Stimulated activated CD8-positive, alpha-beta memory T cell treated with anti-CD3 and anti-CD28 coated beads, Interleukin-2, amount 100 ng/mL, for 48 hours (primary cell): ENCODE data around the gene SLC2A1.
A peak's percentile ranks its signal among the peaks of the same experiment; 100 is the strongest.

Experiments
- DNase-seq, 2 donors: peaks; one replicate each; pipeline ENCODE4 v3.0.0-alpha.2; 2020; ENCODE audit warnings: low read depth in 2 of 2

The SLC2A1 gene

DNA sequence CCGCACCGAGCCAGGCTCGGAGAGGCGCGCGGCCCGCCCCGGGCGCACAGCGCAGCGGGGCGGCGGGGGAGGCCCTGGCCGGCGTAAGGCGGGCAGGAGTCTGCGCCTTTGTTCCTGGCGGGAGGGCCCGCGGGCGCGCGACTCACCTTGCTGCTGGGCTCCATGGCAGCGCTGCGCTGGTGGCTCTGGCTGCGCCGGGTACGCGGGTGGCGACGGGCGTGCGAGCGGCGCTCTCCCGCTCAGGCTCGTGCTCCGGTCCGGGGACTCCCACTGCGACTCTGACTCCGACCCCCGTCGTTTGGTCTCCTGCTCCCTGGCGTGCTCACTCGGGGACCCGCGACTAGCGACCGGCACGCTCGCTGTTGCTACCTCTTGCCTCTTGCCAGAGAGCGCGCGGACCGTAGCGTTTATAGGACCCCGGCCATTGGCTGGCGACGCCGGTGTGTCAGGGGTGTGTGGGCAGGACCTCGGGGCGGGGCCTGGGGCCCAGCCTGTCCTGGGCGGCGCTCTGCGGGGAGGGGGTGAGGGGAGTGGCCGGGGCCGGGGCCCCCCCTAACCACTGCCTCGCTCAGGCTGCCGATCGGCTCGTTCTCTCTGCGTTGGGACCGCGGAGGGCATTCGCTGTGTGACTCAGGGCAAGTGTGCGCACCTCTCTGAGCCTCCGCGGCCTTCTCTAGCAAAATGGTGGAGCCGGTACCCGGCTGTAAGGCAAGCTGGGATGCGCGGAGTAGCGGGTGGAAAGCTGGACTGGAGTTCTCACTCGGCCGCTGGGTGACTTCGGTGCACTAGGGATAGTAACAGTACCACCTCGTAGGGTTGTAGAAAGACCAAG, at the start of gene SLC2A1:
Gene SLC2A1 (minus strand): TSS at position 381 of the 832 bp plus-strand sequence. CDS start 217 bp downstream, at position 164.
- peak; percentile 92 to 93 for DNase-seq

DNA sequence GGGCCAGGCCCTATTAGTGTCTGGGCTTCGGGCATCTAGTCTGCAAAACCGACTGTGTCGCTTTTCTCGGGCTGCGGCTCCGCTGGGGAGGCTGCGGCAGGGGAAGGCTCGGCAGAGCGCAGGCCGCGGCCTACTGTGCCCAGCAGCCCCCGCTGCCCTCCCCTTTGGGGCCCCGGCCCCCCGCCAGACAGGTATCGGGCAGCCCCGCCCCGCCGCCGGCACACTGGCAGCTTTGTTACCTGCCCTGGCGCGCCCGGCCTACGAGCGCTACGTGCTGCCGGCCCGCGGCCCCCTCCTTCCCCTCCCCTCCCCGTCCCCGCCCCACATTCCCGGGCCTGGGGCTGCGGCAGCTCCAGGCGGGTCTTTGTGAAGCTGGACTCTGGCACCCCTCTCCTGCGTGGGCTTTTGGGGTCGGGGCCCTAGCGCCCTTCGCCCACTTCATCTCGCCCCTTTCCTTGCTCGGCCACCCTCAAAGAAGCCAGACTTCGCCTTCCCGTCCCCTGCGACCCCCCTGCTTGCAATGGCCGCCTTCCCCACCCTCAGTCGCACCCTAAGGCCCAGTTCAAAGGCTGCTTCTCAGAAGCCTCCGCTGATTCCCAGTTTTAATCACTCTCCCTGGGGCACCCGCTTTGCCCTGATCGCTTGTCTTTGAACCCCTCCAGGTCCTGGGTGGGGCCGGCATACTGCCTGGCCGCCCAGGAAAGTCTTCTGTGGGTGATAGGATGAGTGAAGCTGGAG, 48.9 kb upstream of the SLC2A1 start:
- DNase-seq = no peak

DNA sequence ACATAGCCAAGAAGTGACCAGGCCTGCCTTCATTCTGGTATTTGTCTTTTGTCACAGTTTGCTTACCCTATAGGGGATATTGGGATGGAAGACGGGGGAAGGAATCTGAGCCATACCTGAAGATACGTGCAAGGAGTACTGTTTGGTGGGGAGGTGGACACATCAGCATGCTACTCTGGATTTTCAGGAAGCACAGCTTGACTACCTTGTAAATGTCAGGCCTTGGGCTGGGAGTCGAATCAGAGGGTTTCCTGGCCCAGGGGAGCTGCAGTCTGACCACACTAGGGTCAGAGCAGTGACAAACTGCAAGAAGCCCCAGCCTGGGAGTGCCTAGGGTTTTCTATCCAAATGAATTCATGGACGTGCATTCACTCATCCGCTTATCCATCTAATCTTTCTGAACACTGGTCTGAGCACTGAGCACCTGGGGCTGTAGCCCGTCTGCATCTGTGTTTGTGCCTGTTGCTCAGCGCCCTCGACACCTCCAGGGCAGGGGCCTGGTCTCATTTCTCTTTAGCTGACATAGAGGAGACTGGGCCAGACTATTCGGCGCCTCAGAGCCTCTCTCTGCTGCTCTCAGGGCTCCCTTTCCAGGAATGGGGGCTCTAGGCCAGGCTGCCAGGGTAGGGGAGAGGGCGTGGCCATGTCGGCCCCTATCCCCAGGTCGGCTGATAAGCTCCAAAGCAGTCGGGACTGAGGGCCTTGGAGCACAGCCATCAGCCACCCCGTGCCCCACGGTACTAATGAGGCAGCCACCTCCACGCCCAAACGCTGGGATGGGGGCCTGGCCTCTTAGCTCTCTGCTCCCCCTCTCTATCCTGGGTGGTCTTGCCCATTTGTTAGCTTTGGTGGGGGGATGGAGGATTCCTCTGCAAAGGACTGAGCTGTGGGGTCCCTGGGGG, 47.0 kb upstream of the SLC2A1 start:
- no peak for DNase-seq

DNA sequence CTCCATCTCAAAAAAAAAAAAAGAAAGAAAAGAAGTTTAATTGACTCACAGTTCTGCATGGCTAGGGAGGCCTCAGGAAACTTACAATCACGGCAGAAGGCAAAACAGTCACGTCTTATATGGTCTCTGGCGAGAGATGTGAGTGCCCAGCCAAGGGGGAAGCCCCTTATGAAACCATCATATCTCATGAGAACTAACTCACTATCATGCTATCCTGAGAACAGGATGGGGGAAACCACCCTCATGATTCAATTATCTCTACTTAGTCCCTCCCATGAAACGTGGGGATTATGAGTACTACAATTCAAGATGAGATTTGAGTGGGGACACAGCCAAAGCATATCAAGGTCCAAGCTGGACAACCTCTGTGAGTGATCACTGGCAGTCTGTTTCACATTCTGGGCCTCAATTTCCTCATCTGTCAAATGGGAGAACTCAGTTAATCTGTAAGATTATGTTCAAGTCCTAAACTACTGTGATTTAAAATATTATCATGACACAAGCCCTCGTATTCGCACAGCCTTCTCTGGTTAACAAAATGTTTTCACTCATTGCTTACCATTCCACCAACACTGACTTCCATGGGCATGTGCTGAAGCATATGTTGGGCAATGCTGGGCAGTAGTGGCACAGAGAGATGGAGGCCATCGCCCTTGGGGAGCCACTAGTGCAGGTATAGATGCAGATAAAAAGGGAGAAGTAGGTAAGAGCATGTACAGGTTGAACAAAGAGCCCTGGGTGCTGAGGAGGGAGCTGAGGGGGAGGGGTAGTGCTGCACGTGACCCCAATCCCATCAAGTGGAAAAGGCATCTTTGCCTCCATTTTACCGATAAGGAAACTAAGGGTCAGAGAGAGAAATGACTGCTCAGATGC, 46.2 kb upstream of the SLC2A1 start:
- no peak for DNase-seq

DNA sequence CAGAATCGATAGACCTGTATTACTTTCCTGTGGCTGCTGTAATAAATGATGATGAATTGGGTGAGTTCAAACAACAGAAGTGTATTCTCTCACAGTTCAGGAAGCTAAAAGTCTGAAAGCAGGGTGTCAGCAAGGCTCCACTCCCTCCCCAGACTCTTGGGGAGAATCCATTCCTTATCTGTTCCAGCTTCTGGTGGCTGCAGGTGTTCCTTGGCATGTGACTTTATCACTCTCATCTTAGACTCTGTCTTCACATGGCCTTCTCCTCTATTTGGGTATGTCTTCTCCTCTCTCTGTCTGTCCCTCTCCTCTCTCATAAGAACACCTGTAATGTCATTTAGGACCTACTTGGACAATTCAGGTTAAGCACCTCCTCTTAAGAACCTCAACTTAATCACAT, 44.1 kb upstream of the SLC2A1 start:
- no peak for DNase-seq

DNA sequence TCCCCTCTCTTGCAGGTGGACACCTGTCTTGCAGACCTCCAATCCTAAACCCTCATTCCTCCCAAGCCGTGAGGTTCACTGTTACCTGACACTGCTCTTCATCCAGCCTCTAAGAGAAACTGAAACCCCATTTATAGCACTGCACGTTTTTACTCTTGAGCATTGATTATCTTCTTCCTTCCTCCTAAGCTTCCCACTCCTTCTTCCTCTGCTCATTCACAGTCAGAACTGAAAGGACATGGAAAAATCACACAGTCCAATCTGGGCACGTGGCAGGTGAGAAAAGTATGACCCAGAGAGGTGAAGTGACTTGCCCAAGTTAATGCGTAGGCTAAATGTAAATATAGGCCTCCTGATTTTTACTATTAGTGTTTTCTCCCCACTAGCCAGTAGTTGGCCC, 43.4 kb upstream of the SLC2A1 start:
- no peak for DNase-seq

DNA sequence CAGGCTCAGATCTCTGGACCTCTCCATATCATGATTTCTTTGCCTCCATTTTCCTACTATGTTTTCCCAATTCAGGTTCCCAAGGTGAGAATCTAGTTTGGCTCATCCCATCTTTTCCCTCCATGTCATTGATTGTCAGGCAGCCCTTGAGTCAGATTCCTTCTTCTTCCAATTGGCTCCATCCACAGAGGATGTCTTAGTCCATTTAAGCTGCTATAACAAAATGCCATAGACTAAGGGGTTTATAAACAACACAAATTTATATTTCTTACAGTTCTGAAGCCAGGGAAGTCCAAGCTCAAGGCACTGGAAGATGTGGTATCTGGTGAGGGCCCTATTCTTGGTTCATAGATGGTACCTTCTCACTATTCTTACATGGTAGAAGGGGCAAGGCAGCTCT, 42.8 kb upstream of the SLC2A1 start:
- DNase-seq = no peak

DNA sequence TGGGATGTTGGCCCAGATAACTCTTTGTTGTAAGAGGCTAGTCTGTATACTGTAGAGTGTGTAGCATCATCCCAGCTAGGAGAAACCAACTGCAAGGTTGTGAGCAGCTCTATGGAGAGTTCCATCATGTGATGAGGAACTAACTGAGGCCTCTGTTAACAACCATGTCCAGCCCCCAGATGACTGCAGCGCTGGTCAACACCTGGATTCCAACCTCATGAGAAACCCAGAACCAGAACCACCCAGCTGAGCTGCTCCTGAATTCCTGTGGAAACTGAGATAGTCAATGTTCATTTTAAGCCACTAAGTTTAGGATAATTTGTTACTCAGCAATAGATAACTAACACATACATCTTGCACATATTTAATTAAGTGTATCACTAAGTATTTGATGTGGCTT, 41.6 kb upstream of the SLC2A1 start:
- no peak for DNase-seq

DNA sequence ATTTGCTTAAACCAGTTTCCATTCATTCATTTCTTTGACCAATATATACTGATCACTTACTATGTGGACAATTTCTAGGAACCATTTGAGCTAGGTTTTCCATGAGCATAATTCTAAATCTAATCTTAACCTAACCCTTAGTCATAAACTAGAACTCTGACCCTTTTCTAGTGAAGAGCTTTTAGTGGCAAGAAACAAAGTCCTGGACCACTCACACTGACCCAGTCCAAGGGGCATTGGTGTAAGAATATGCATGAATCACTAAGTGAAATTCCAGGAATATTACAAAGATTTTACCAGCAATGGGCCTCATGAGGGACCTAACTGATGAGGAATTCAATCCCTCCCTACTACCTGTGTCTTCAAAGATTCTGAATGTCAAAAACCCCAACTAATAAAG, 40.6 kb upstream of the SLC2A1 start:
- no peak for DNase-seq

DNA sequence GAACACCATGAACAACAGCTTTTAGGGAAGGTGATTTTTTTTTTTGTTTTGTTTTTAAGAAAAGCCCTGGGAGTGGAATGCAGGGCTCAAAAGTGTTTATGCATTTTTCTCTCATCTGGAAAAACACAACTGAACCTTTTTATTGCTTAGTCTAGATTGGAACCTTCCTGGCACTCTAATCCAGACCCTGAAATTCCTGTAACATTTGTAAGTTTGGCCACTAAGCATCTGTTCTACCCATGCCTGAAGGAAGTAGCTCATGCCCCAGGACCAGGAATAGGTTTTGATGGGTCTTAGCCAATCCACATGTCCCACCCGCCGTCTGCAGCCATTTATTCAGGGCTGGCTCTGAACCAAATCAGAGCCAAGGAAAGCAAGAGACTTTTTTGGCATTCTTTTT, 39.7 kb upstream of the SLC2A1 start:
- DNase-seq = no peak

DNA sequence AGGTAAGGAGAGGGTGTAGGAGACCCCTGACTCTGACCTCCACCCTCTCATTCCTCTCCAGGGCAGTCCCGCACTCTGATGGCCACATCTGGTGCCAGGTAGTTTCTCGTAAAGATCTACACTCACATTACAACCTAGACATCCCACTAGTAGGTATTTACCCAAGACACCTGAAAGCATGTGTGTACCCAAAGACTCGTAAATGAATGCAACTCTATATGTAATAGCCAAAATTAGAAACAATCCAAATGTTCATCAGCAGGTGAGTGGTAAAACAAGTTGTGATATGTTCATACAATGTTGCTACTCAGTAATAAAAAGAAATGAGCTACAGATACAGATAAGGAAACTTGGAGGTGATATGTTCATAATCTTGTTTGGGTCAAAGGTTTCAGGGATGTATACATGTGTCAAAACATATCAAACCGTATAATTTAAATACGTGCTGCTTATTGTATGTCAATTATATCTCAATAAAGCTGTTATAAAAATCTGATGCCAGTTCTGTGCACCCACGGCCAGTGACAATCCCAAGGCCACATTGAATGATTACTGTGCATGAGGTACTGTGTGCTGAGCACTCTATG, 37.8 kb upstream of the SLC2A1 start:
- no peak for DNase-seq

DNA sequence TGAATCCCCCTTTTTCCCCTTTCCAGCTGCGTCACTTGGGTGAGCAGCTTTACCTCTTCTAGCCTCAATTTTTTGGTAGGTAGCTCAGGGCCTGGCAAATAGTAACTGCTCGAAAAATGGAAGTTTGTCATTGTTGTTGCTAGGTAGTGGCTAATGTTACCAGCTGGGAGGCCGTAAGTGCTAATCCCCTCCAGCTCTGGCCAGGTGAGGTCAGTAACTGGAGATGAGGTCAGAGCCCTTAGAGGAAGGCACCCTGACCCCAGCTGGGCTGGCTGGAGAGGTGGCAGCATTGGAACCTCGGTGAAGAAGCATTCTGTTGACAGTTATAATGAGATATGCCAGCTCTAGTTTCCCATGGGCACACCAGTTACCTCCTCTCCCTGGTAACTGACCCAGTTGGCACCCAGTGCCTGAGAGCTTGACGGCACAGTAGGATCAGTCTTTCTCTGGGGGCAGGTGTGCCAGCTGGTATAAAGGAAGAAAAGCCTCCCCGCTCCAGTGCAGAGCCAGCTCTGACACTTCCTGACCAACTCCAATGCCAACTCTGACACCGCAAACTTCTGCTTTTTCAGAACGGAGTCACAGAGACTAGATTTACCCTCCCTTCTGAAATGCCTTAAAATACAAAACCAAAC, 35.0 kb upstream of the SLC2A1 start:
- no peak for DNase-seq

DNA sequence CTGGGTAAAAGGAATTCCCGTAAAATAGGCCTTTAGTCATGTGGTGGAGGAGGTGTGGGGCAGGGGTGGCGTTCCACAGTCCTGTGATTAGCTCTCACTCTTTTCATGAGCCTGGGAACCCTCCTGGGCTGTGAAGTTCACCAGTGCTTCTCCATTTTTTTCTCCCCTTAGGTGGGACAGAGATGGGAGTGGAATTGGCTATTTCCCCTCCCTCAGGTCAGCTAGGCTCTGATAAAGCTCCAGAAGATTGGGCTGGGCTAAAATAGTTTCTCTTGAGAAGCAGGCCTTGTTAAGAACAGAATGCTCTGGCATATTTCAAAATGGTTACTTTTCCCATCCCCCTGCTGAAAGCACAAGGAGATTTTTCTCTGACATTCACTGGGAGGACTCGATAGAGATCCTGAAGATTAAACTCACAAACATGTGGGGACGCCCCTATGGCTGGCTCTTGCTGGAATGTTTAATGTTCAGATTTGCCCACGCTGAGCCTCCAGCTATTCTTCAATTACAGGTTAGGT, 33.4 kb upstream of the SLC2A1 start:
- no peak for DNase-seq

DNA sequence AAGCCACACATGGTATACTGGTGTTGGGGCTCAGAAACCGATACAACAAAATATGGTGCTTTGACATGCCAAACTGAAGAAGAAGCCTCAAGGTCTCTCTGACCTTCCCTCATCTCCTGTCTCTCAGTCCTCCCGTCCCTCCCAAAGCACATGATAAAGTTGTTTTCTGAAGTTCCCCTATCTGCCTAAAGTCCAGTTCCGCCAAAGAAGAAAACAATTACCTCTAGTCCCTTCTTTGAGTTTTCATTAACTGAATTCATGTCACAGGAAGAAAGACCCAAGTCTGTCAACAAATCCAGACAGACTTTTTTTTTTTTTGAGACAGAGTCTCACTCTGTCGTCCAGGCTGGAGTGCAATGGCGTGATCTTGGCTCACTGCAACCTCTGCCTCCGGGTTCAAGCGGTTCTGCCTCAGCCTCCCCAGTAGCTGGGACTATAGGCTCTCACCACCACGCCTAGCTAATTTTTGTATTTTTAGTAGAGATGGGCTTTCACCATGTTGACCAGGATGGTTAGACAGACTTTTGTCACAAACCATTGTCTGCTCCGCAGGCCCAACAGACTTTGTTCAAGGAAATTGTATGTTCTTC, 32.2 kb upstream of the SLC2A1 start:
- no peak for DNase-seq

DNA sequence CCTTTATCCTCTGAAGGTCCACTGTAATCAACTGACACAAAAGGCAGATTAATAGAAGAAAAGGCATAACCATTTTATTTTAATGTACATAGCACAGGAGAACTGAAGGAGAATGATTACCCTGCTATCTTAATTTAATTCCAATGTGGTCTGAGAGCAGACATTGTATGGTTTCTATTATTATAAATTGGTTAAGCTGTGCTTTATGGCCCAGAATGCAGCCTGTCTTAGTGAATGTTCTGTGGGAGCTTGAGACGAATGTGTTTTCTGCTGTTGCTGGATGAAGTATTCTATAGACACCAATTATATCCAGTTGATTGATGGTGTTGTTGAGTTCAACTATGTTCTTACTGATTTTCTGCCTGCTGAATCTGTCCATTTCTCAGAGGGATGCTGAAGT, 25.0 kb upstream of the SLC2A1 start:
- DNase-seq = no peak

DNA sequence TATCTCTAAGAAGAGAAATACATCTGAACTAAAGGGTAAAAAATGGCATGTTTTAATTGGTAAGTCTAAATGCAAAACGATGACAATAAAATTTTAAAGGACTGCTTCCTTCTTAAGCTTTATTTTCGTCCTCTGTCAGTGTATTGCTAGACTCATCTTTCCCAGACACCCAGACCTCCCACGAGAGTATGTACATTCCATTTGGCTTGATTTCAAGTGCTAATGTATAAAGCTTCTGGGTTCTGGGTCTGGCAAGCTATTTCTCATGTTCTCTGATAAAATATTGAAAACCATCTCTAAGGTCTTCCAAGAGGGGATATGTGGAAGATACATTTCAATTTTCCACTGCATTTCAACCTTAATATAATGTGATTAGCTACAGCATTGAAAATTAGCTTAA, 24.6 kb upstream of the SLC2A1 start:
- no peak for DNase-seq

DNA sequence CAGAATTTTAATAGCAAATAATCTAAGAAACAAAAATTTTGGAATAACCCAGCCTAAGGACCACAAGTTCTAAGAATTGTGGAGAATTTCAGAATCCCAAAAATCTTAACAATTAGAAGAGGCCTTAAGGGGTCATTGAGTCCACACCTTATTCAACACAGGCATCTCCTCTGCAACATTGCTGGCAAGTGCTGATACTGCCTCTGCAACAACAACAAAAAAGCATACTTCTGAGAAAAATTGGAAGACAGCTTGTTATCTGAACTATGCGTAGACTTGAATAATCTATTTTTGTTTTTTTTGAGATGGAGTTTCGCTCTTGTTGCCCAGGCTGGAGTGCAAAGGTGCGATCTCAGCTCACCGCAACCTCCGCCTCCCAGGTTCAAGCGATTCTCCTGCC, 24.0 kb upstream of the SLC2A1 start:
- DNase-seq = no peak

DNA sequence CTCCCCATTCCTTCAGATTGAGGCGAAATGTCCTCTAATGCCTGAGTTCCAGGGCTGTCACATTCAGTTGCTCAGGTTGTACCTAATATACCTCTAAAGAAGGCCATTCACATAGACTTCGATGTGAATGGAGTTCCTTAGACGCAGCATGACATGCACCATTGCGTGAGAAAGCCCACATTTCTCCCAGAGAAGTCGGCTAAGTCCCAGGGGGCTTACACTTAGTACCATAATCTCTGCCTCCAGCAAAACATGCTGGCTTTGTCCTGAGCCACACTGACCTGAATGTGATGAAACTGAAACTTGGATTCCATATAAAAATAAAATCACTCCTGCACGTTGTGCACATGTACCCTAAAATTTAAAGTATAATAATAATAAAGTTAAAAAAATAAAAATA, 23.2 kb upstream of the SLC2A1 start:
- no peak for DNase-seq

DNA sequence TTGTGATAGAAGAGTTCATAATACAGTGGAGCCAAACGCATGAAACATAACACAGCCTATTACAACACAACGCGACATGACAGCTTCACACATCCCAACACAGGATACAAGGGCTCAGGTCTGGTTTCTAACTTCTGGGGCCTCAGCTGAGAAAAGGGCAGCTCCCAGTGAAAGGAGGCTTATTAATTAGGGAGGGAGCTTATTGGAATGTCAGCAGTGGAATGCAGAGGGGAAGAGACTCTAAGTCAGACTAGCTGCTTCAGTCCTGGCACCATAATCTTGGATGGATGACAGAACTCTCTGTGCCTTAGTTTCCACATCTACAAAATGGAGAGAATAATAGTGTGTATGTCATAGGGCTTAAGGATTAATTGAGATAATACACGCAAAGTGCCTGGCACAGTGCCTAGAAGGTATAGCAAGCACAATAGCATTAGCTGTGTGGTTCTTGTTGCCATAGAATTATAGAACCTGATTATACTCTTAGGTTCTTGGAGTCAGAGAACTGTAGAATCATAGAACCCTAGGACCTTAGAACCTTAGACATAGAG, 22.7 kb upstream of the SLC2A1 start:
- DNase-seq = no peak
